Ishikawa (cell line): ENCODE measurements around the gene FOXO6.

Source experiments
- CREB1 ChIP-seq: IDR thresholded peaks from 2 replicates; pipeline ENCODE4 v1.6.1; 2012; ENCODE audit warnings: low read depth
- EP300 ChIP-seq: IDR thresholded peaks from 2 replicates; pipeline ENCODE4 v1.6.1; 2012; ENCODE audit warnings: borderline replicate concordance
- NFIC ChIP-seq: IDR thresholded peaks from 2 replicates; pipeline ENCODE4 v1.6.1; 2012
- RAD21 ChIP-seq: IDR thresholded peaks from 2 replicates; pipeline ENCODE4 v1.6.1; 2012; ENCODE audit warnings: low read depth
- TAF1 ChIP-seq: IDR thresholded peaks from 2 replicates; pipeline ENCODE4 v1.6.1; 2012; ENCODE audit warnings: low read depth, mild to moderate bottlenecking
- TCF12 ChIP-seq: IDR thresholded peaks from 2 replicates; pipeline ENCODE4 v1.6.1; 2012; ENCODE audit warnings: low read depth
- YY1 ChIP-seq: IDR thresholded peaks from 2 replicates; pipeline ENCODE4 v1.6.1; 2012; ENCODE audit warnings: low read depth
- TF ChIP-seq, protein P1 (sequence below): IDR thresholded peaks from 2 replicates; pipeline ENCODE4 v1.6.1; 2012
- TF ChIP-seq, protein P2 (sequence below): IDR thresholded peaks from 2 replicates; pipeline ENCODE4 v1.6.1; 2012
- TF ChIP-seq, protein P3 (sequence below): IDR thresholded peaks from 2 replicates; pipeline ENCODE4 v1.6.1; 2012; ENCODE audit warnings: low read depth, mild to moderate bottlenecking

DNA sequence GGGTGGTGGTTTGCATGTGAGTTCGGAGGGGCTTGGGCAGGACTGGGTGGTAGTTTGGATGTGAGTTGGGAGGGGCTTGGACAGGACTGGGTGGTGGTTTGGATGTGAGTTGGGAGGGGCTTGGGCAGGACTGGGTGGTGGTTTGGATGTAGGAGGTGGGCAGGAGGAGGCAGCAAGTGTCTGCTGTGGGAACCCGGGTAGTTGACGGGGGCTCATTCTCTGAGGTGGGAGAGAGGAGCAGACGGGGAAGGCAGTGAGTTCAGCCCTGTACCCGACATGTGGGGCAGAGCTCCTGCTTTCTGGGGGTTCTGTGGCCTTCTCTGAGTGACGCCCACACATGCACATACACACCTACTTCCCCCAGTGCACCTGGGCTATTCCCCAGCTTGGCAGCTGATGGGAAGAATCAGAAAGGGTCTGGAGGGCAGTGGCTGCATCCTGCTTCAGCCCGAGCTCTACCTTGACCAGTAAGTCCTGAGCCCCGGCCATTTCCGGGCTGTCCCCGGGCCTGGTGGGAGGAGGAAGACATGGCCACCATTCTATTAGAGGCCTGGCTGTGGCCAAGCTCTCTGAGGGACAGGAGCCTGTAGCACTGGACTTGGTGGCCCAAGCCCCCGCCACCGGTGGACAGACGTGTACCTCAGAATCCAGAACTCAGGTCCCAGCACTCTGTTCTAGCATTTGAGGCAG, 65.1 kb downstream of the FOXO6 start:
- TF ChIP-seq RAD21 (no peak), YY1 (no peak), TCF12 (no peak), TAF1 (no peak), EP300 (no peak), CREB1 (no peak), NFIC (no peak)
- TF ChIP-seq, protein P1, sequence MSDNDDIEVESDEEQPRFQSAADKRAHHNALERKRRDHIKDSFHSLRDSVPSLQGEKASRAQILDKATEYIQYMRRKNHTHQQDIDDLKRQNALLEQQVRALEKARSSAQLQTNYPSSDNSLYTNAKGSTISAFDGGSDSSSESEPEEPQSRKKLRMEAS = no peak
- TF ChIP-seq, protein P2, sequence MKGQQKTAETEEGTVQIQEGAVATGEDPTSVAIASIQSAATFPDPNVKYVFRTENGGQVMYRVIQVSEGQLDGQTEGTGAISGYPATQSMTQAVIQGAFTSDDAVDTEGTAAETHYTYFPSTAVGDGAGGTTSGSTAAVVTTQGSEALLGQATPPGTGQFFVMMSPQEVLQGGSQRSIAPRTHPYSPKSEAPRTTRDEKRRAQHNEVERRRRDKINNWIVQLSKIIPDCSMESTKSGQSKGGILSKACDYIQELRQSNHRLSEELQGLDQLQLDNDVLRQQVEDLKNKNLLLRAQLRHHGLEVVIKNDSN = no peak
- TF ChIP-seq, protein P3, sequence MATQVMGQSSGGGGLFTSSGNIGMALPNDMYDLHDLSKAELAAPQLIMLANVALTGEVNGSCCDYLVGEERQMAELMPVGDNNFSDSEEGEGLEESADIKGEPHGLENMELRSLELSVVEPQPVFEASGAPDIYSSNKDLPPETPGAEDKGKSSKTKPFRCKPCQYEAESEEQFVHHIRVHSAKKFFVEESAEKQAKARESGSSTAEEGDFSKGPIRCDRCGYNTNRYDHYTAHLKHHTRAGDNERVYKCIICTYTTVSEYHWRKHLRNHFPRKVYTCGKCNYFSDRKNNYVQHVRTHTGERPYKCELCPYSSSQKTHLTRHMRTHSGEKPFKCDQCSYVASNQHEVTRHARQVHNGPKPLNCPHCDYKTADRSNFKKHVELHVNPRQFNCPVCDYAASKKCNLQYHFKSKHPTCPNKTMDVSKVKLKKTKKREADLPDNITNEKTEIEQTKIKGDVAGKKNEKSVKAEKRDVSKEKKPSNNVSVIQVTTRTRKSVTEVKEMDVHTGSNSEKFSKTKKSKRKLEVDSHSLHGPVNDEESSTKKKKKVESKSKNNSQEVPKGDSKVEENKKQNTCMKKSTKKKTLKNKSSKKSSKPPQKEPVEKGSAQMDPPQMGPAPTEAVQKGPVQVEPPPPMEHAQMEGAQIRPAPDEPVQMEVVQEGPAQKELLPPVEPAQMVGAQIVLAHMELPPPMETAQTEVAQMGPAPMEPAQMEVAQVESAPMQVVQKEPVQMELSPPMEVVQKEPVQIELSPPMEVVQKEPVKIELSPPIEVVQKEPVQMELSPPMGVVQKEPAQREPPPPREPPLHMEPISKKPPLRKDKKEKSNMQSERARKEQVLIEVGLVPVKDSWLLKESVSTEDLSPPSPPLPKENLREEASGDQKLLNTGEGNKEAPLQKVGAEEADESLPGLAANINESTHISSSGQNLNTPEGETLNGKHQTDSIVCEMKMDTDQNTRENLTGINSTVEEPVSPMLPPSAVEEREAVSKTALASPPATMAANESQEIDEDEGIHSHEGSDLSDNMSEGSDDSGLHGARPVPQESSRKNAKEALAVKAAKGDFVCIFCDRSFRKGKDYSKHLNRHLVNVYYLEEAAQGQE = no peak
